Upper lobe of left lung (tissue), 6 donors: ENCODE data around the gene CTU1. TPM values are rescaled to one million over a fixed set of nuclear protein-coding genes. Genes with fewer than 3 reads are reported as not detected.

Source experiments
- ATAC-seq, 2 donors: fragments of 200-7000 bp; cut with Tn5 transposase; one replicate each; pipeline ENCODE4 v1.9.1; 2022; ENCODE audit warnings: mild to moderate bottlenecking in 2 of 2, moderate library complexity in 2 of 2; ENCODE audit not compliant: low FRiP score in 2 of 2
- DNase-seq, 2 donors: peaks; one replicate each; pipeline ENCODE4 v3.0.0-alpha.2; 2019 to 2020
- H3K27ac ChIP-seq, 4 donors: fragments of 200-600 bp; sonication (generic); one replicate each; pipeline ENCODE4 v1.5.1; 2016 to 2019
- H3K27me3 ChIP-seq, 4 donors: fragments of 200-600 bp; sonication (generic); one replicate each; pipeline ENCODE4 v1.5.1; 2017 to 2019
- H3K36me3 ChIP-seq, 4 donors: fragments of 200-600 bp; sonication (generic); one replicate each; pipeline ENCODE4 v1.5.1; 2016 to 2019
- H3K4me1 ChIP-seq, 4 donors: fragments of 200-600 bp; sonication (generic); one replicate each; pipeline ENCODE4 v1.5.1; 2018 to 2019
- H3K4me3 ChIP-seq, 4 donors: fragments of 200-600 bp; sonication (generic); one replicate each; pipeline ENCODE4 v1.5.1; 2017 to 2019; ENCODE audit warnings: mild to moderate bottlenecking in 2 of 4, moderate library complexity in 1 of 4
- H3K9me3 ChIP-seq, 4 donors: fragments of 200-600 bp; sonication (generic); one replicate each; pipeline ENCODE4 v1.5.1; 2018 to 2019
- CTCF ChIP-seq, 6 experiments: fragments of 450-650 bp in 4 of 6; fragments of 200-600 bp in 2 of 6; sonication (generic) in 2 of 6; IDR thresholded peaks; one replicate each; pipeline ENCODE4 v1.5.1; 2016 to 2019; ENCODE audit warnings: antibody characterized with exemption in 6 of 6
- EP300 ChIP-seq, 4 donors: sonication (generic); formaldehyde crosslinking; IDR thresholded peaks; one replicate each; pipeline ENCODE4 v1.5.1; 2017; ENCODE audit warnings: antibody characterized with exemption in 4 of 4, control low read depth in 2 of 4
- POLR2A ChIP-seq, 4 donors: fragments of 450-650 bp; IDR thresholded peaks; one replicate each; pipeline ENCODE4 v1.5.1; 2016 to 2017; ENCODE audit warnings: antibody characterized with exemption in 4 of 4, mild to moderate bottlenecking in 2 of 4
- POLR2AphosphoS5 ChIP-seq, 2 donors: sonication (generic); formaldehyde crosslinking; IDR thresholded peaks; one replicate each; pipeline ENCODE4 v1.5.1; 2017; ENCODE audit warnings: antibody characterized with exemption in 2 of 2
- WGBS, 2 donors: methylation state at CpG; one replicate each; pipeline ENCODE4 v1.1.5; 2017 to 2018; 5-methylcytosine and 5-hydroxymethylcytosine counted together
- total RNA-seq, 6 donors: library from RNA; depleted of rRNA in 4 of 6; stranded (reverse); fragments of >200 nt in 4 of 6; gene quantifications; one replicate each; pipeline versions ENCODE4 v1.1.0 to v1.2.1, GENCODE V29; 2016 to 2021
- donor health status: DM: no; HTN: no; CAD: no; lungs with moderate emphysema.
- donor health status: DM: no; HTN: yes; CAD: no; lungs with severe emphysema.

Gene CTU1
- total RNA-seq, 6 donors from 2014 or later = 9.5 to 23.0 (median 15.1) TPM

GRCh38 chr19:51114087-51114729 is 6.0 kb upstream of the CTU1 start:
- H3K36me3 ChIP-seq = no peaks in the 10 kb centered on the region
- DNase-seq (no peak), ATAC-seq (no peak)
- H3K27me3 ChIP-seq = no peaks in the 10 kb centered on the region
- peaks cover 0 to 1% (median under 1%) of the 10 kb centered on the region in 4 donors for H3K4me1 ChIP-seq
- H3K4me3 ChIP-seq = no peak overlapping the region
- no peaks in the 10 kb centered on the region for H3K9me3 ChIP-seq
- no peak for TF ChIP-seq CTCF (IDR thresholded peaks at IDR 0.05)
- no peak for TF ChIP-seq EP300 (IDR thresholded peaks at IDR 0.05)
- no peak for TF ChIP-seq POLR2AphosphoS5 (IDR thresholded peaks at IDR 0.05)
- TF ChIP-seq POLR2A (IDR thresholded peaks at IDR 0.05) = no peak
- peak overlapping the region; percentile 5 to 39 (median 24) for H3K27ac ChIP-seq
- 77 to 83% methylated on average over 5 to 6 of the region's 6 CpGs for WGBS, 2 donors

GRCh38 chr19:51111606-51112005 is 3.4 kb upstream of the CTU1 start:
- TF ChIP-seq POLR2A (IDR thresholded peaks at IDR 0.05) = no peak
- peak in 1 of 6 experiments; percentile 19 for TF ChIP-seq CTCF (IDR thresholded peaks at IDR 0.05)
- no peak for TF ChIP-seq POLR2AphosphoS5 (IDR thresholded peaks at IDR 0.05)
- TF ChIP-seq EP300 (IDR thresholded peaks at IDR 0.05) = no peak
- H3K4me3 ChIP-seq = no peak overlapping the region
- H3K27ac ChIP-seq = no peak overlapping the region
- H3K4me1 ChIP-seq = peaks cover 12 to 18% (median 15%) of the 10 kb centered on the region in 4 donors
- no peaks in the 10 kb centered on the region for H3K9me3 ChIP-seq
- no peaks in the 10 kb centered on the region for H3K27me3 ChIP-seq
- ATAC-seq (no peak), DNase-seq (no peak)
- 38 to 57% methylated on average over 6 of the region's 6 CpGs for WGBS, 2 donors
- no peaks in the 10 kb centered on the region for H3K36me3 ChIP-seq

GRCh38 chr19:51110666-51110971 is 2.4 kb upstream of the CTU1 start:
- H3K9me3 ChIP-seq = no peaks in the 10 kb centered on the region
- H3K36me3 ChIP-seq = peaks cover 0 to 1% (median 0%) of the 10 kb centered on the region in 4 donors
- WGBS, 2 donors = 56 to 70% methylated on average over 1 of the region's 1 CpG
- ATAC-seq = no peak
- no peak overlapping the region for H3K27ac ChIP-seq
- no peak overlapping the region for H3K4me3 ChIP-seq
- peaks cover 12 to 21% (median 15%) of the 10 kb centered on the region in 4 donors for H3K4me1 ChIP-seq
- no peak for TF ChIP-seq CTCF (IDR thresholded peaks at IDR 0.05)
- no peak for TF ChIP-seq POLR2A (IDR thresholded peaks at IDR 0.05)
- TF ChIP-seq EP300 (IDR thresholded peaks at IDR 0.05) = no peak
- no peak for TF ChIP-seq POLR2AphosphoS5 (IDR thresholded peaks at IDR 0.05)
- H3K27me3 ChIP-seq = no peaks in the 10 kb centered on the region
- no peak for DNase-seq

- WGBS, 2 donors = 4 to 8% methylated on average over 15 of the region's 15 CpGs
- peak overlapping the region; percentile 39 to 78 (median 72) for H3K4me3 ChIP-seq
- peaks cover 12 to 21% (median 15%) of the 10 kb centered on the region in 4 donors for H3K4me1 ChIP-seq
- peak in 1 of 2 donors; percentile 90 for DNase-seq
- TF ChIP-seq POLR2A (IDR thresholded peaks at IDR 0.05) (no peak), POLR2AphosphoS5 (IDR thresholded peaks at IDR 0.05) (no peak), EP300 (IDR thresholded peaks at IDR 0.05) (no peak), CTCF (IDR thresholded peaks at IDR 0.05) (peak in 1 of 6 experiments; percentile 3)
- H3K27me3 ChIP-seq = no peaks in the 10 kb centered on the region
- no peaks in the 10 kb centered on the region for H3K9me3 ChIP-seq
- ATAC-seq = peak; percentile 58 to 78
- peak overlapping the region; percentile 41 to 82 (median 68) for H3K27ac ChIP-seq
- H3K36me3 ChIP-seq = peaks cover 0 to 14% (median 5%) of the 10 kb centered on the region in 4 donors
These were observed 567 bp upstream of the CTU1 start for GRCh38 chr19:51108805-51109146.
